GM19324 (cell line): ENCODE data around the gene THAP6.

ENCODE experiments used
- ATAC-seq: cut with Tn5 transposase; IDR thresholded peaks from one replicate; pipeline ENCODE4 v1.9.1; 2021; ENCODE audit warnings: mild to moderate bottlenecking, moderate library complexity; ENCODE audit not compliant: unreplicated experiment, low FRiP score

THAP6 gene

GRCh38 chr4:75565481-75565880 lies 51.2 kb downstream of the THAP6 start:
- no peak for ATAC-seq

GRCh38 chr4:75566911-75567310 lies 52.6 kb downstream of the THAP6 start:
- no peak for ATAC-seq

DNA sequence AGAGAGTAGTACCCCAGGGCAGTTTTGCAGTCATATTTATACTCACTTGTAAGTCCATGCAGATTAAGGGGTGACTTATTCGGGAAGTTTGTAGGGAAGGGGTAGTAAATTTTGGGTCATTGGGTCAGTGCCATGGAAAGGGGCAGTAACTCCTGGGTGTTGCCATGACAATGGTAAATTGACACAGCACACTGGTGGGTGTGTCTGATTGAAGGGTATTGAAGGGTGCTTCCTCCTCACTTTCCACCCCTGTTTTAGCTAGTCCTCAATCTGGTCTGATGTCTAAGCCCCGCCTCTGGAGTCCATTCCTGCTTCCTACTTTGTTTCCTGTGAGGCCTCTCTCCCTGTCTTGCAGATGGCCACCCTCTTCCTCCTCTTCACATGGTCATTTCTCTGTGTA lies 53.5 kb downstream of the THAP6 start:
- no peak for ATAC-seq
